C4-2B (cell line): ENCODE measurements around the gene HEXD.

Source experiments
- ZFX ChIP-seq: fragments of 450-650 bp; IDR thresholded peaks from 2 replicates; pipeline ENCODE4 v1.6.1; 2017
- TF ChIP-seq, protein P1 (sequence below): fragments of 450-650 bp; conservative IDR thresholded peaks from 2 replicates; pipeline ENCODE4 v1.5.1; 2017; ENCODE audit warnings: mild to moderate bottlenecking

DNA sequence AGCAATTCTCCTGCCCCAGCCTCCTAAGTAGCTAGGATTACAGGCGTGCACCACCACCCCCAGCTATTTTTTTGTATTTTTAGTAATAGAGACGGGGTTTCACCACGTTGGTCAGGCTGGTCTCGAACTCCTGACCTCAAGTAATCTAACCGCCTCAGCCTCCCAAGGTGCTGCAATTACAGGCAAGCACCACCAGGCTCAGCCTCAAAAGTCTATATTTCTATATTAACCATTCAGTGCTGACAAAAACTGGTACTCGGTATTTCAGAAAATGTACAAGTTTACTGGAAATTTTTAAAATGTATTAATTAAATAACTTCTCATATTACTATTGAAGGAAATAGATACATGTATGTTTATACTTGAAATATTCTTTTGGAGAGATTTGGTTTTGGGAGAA, 1.4 kb upstream of the HEXD start:
- TF ChIP-seq, protein P1, sequence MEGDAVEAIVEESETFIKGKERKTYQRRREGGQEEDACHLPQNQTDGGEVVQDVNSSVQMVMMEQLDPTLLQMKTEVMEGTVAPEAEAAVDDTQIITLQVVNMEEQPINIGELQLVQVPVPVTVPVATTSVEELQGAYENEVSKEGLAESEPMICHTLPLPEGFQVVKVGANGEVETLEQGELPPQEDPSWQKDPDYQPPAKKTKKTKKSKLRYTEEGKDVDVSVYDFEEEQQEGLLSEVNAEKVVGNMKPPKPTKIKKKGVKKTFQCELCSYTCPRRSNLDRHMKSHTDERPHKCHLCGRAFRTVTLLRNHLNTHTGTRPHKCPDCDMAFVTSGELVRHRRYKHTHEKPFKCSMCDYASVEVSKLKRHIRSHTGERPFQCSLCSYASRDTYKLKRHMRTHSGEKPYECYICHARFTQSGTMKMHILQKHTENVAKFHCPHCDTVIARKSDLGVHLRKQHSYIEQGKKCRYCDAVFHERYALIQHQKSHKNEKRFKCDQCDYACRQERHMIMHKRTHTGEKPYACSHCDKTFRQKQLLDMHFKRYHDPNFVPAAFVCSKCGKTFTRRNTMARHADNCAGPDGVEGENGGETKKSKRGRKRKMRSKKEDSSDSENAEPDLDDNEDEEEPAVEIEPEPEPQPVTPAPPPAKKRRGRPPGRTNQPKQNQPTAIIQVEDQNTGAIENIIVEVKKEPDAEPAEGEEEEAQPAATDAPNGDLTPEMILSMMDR, result no peak; the same call in 1 of the 2 replicates
- no peak for TF ChIP-seq ZFX
